SW480 (cell line): ENCODE data around the gene B3GNT9.
A peak's percentile ranks its signal among the peaks of the same experiment; 100 is the strongest.

ENCODE experiments used
- DNase-seq: peaks from one replicate; pipeline ENCODE4 v3.0.0-alpha.2; 2016; ENCODE audit warnings: low spot score

The B3GNT9 gene

DNA sequence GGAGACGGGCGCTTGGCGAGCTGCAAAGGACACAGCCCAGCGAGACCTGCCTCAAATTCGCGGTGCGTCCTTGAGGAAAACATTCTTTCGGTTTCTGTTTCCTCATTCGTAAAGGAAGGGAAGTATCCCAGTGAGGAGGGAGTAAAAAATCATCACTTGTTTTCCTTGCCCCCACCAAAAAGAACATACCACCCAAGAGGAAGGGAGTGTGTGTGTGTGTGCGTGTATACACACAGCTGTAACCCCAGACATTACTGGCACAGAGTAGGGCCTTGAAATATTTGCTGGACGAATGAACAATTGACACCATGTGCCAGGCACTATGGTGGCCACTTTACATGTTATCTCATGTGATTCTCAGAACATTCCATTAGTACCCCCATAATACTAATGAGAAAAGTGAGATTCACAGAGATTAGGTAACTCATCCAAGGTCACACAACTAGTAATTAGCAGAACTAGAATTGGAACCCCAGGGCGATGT is 34.9 kb upstream of the B3GNT9 start:
- DNase-seq: no peak

DNA sequence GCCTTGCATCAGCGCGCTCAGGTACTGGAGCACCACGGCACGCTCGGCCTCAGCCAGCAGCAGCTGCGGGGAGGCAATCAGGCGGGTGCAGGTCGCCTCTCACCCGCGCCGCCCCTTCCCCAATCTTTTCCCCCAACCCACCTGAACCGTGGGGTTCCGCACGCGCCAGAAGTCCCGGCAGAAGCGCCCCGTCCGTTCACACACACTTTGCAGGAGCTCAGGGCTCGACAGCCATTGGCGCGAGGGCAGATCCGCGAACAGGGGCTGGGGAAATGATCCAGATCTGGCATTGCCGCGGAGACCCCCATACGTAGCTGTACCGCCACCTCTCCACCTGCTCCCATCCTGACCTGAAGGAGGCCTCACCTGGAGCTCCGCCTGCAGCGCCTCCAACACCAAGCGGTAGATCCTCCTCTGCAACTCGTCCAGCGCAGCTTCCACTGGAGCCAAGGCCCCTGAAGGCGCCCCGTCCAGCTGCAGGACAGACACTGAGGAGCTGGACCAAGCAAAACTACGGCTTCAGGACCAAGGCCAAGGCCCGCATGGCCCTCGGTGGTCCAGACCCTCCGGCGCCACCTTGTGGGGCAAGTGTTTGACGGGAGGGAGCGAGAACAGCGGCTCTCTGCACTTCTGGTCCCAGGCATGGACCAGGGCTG is 34.3 kb upstream of the B3GNT9 start:
- peak; percentile 71 for DNase-seq

DNA sequence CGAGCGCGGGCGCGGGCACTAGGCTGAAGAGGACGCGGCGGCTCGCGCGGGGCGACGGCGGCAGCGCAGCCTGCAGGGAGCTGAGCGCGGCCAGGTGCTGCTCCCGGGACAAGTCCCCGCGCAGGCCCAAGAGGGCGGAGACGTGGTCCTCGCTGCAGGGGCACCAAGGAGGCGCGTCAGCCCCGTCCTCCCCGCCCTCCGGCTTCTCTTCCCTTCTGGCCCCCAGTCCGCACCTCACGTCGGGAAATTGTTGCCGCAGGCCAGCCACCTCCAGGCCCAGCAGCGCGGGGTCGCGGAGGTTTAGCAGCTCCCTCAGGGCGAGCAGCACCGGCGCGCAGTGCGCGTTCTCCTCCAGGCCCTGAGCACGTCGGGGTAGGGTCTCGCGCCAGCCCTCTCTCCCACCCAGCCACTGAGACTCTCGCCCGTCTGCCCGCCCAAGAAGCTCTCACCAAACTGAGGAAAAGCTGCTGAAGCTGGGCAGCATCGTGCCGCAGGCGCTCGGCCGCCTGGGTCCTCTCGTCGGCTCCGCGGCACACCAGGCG is 33.7 kb upstream of the B3GNT9 start:
- no peak for DNase-seq

DNA sequence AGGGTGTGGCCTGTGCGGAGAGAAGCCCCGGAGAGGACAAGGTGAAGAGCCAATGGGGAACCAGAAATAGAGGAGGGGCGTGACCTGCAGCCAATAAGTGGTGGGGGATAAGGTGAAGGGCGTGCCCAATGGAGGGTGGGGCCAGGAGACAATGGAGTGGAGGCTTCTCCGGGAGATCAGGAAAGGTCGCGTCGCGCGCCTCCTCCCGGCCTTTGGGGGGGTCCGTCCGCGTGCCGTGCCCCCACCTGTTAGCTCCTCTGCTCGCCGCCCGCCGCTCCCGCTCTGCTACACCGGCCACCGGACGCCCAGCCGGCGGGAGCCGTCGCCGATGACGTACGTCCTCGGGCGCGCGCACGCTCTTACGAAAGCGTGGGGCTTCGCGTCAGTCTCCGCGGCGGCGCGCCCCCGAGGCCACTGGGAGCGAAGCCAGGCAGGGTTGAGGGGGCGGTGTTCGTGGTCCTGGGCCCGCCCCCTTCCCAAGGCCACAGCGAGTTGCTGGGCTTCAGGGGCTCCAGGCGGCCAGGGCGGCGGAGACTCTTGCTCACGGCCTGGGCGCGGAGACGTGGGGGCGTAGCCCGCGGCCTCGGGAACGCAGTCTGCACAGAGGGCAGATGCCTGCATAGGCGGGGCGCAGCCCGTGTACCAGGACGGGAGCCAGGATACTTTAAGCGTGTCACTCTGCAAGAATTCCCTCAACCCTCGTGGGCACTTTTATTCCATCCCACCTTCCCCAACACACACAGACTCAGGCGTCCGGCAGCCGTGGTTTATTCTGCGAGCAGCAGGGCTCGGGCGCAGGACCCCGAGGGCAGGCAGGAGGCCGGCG is 33.0 kb upstream of the B3GNT9 start, which contains the start of gene MATCAP1:
TSS of gene MATCAP1 (minus strand) at position 337 of the 826 bp plus-strand sequence. CDS start 3,353 bp downstream, outside the sequence.
- DNase-seq: peak; percentile 99

DNA sequence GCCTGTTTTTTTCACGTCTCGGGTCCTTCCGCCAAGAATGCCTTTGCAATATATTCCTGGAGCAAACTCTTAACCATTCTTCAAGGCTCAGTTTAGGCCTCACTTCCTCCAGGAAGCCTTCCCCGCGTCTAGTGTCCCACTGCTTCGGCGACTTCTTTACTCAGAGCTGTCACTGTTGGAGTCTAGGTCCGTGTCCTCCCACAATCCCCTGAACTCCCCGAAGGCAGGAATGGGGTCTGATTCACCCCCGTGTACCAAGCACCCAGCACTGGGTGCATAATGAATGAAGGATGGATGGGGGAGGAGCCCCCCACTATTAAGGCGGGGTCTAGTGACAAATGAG is 32.5 kb upstream of the B3GNT9 start:
- DNase-seq: no peak

DNA sequence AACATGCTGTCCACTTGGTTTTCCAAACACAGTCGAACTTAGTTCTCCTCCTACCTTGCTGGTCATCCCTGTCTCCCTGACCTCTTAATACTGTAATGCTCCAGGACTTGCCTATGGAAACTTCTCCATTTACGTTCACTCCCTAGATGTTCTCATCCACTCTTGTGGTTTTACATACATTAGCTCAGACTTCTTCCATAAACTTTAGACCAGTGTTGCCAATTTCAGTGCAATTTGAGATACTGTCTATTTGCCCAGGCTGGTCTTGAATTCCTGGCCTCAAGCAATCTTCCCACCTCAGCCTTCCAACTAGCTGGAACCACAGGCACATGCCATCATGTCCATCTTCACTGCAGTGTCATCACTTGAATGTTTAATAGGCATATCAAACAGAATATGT is 31.5 kb upstream of the B3GNT9 start:
- DNase-seq: no peak

DNA sequence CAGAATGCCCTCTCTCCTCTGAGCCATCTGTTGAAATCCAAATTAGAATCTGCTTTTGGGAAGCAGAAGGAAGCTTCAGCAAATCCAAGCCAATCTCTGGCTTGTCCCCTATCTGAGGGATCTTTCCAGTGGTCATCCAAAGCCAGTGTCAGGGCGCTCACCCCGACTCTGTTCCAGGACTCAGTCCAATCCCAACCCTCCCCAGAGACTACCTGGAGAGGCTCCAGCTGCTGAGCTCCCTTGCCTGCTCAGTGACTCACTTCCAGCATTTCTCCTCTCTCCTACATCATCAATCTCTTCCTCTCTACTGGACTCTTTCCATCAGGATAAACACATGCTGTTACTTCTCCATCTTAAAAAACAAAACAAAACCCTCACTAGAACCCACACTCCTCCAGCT is 30.5 kb upstream of the B3GNT9 start:
- no peak for DNase-seq

DNA sequence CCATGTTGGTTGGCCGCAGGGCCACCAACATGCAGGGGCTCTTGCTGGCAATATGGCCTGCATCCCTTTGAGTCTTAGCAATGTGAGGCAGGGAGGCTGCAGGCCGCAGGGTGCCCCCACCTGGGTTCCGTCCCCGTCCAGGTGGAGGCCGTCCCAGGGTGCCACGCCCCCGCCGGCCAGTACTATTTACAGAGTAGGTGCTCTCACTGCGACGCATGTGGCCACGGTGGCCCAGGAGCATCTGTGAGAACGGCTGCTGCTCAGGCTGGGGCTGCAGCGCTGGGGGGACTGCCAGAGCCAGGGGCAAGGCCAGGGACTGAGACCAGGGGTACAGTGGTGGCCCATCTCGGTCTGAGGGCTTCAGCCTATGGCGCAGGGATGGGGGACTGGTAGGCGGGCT is 29.4 kb upstream of the B3GNT9 start:
- no peak for DNase-seq

DNA sequence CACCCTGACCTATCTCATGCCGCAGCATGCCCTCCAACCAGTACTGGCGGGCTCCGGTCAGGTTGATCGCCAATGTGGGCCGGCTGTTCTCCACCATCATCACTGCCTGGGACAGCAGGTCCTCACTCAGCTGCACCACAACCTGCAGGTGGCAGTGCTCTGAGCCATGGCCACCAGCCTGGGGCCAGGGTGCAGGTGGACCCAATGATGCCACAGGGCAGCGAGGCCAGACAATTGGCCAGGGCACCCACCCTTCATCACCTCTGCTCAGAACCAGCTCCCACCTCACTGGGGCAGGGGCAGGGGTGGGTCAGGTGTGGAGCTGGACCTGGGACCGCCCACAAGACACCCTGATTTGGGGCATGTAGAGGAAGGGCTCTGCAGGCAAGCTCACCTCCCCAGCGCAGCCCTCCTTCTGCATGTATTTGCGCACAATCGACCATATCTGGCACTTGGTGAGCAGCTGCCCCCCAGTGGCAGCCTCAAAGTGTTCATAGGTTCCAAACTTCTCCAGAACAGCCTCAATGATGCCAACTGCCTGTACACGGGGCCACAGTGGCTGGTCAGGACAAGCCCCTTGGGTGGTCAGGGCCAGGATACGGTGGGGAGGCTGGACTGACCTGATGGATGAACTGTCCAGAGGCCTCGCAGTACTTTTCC is 28.8 kb upstream of the B3GNT9 start:
- DNase-seq: no peak

DNA sequence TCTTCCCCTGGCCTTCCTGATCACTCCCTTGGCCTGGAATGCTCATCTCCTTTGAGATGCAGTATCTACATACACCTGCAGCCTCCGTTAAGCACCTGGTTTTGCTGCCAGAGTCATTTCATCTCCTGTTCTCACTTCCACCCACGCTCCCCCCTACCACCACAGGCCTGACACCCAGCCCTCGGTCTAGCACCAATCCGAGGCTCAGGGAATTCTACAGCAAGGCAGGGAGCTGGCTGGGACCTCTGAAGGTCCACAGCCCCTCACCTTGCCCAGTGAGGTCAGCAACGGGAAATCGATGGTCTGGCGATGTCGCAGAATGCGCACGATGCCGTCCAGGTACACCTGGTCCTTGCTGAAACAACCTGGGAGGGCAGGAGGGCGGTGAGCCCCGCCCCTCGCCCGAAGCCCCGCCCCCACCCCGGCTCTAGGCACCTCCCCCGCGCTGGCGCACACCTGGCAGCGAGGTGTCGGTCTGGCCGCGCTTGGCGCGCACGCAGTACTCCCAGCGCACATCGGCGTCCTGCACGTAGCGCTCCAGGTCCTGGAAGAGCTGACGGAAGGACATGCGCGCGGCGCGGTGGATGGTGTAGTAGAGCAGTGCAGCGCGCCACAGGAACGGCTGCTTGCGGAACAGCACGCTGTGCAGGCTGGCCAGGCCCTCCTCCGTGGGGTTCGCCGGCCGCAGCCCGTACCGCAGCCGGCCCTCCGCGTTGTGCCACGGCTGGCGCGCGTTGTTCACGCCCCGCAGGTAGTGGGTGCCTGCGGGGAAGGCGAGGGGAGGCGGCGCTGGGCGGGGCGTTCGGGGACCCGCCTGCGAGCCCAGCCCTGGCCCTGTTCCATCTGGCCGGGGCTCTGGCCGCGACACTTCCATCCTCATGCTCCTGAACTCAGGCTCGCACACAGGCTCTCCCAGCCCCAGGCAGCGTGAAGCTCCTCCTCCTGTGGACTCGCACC is 27.2 kb upstream of the B3GNT9 start:
- peak; percentile 94 for DNase-seq

DNA sequence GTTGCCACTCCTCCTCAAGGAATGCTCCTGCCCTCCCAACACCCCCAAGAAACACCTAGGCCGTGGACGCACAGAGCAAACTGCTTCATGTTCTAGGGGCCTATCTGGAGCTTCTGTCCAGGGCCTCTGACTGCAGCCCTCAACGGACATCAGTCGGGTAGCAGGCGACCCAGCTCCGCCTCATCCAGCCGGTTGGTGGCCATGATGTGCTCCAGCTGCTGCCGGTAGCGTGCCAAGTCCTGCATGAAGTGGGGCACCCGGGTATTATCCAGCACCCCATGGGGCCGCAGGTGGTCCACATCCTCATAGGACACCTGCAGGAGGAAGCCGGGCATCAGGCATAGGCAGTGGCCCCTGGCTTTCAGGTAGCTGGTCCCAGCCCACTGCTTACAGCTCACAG is 25.9 kb upstream of the B3GNT9 start:
- DNase-seq: no peak

DNA sequence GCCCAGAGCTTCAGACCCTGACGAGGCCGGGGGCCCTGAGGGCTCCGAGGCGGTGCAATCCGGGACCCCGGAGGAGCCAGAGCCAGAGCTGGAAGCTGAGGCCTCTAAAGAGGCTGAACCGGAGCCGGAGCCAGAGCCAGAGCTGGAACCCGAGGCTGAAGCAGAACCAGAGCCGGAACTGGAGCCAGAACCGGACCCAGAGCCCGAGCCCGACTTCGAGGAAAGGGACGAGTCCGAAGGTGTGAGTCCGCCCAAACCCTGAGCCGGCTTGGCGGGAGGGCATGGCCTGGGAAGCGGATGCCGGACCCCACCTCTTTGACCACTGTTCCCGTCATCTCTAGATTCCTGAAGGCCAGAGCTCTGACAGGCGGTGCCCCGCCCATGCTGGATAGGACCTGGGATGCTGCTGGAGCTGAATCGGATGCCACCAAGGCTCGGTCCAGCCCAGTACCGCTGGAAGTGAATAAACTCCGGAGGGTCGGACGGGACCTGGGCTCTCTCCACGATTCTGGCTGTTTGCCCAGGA is 24.0 kb upstream of the B3GNT9 start:
- peak; percentile 43 for DNase-seq

DNA sequence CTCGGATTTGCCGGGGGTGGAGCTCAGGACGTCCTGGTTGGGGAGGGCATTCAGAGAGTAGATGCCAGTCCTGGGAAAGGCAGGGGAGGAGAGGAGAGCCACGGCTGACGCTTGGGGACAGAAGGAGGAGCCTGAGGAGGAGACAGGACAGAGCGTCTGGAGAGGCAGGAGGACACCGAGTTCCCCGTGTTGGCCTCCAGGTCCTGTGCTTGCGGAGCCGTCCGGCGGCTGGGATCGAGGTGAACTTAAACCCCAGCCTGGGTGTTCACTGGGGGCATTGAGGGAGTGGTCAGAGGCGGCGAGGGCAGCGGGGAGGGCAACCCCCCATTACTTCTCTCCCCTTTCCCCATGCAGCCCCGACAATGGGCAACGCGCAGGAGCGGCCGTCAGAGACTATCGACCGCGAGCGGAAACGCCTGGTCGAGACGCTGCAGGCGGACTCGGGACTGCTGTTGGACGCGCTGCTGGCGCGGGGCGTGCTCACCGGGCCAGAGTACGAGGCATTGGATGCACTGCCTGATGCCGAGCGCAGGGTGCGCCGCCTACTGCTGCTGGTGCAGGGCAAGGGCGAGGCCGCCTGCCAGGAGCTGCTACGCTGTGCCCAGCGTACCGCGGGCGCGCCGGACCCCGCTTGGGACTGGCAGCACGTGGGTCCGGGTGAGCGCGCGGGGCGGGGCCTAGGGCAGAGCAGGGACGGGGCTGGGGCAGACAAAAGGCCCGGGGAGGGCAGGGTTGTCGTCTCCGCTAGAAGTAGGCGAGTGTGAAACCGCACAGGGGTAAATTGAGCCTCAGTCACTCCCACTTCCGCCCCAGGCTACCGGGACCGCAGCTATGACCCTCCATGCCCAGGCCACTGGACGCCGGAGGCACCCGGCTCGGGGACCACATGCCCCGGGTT is 23.3 kb upstream of the B3GNT9 start:
- DNase-seq: peak; percentile 91

DNA sequence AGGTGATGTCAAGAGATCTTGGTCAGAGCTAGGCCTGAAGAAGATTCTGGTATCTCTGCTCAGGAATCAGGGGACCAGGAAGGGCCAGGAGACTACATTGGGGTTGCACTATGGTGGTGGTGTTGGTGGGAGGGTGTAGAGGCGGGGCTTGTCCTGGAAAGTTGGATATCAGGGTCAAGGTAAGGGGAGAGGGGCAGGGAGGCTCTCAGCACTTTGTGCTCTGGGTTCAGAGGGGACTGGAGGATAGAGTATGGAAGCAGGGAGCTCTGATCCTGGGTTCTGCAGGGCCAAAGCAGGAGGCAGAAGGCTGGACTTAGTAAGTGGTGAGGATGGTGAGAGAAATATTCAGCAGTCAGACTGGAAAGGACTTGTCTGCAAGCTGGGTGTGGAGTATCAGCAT is 22.5 kb upstream of the B3GNT9 start:
- DNase-seq: peak; percentile 25

DNA sequence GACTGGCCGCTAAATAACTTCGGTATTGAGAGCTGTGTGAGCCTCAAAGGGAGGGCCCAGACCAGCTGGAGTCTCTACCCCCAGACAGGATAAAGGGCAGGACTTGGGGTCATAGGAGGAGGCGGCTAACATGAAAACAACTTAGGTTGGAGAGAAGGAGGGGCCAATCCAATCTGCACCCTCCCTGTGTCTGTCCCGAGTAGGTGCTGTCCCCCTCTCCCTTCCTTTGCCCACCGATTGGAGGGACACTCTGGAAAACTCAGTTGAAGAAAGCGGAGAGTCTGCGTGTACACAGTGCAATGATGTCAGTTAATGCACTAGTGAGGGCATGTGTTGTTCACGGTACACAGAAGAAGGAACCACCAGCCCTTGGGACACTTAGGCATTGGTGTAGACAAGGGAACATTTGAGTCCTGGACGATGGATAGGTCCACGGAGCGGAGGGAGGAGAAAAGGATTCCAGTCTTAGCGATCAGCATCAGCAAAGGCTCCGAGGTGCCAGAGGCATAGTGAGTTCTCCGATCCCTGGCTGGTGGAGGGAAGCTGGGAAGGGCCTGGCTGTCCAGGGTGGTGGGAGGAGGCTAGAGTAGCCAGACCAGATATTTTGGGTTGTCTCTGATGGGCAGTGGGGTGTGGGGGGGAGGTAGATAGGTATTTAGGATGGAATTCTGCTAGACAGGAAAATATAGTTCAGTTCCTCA is 20.3 kb upstream of the B3GNT9 start:
- DNase-seq: no peak

DNA sequence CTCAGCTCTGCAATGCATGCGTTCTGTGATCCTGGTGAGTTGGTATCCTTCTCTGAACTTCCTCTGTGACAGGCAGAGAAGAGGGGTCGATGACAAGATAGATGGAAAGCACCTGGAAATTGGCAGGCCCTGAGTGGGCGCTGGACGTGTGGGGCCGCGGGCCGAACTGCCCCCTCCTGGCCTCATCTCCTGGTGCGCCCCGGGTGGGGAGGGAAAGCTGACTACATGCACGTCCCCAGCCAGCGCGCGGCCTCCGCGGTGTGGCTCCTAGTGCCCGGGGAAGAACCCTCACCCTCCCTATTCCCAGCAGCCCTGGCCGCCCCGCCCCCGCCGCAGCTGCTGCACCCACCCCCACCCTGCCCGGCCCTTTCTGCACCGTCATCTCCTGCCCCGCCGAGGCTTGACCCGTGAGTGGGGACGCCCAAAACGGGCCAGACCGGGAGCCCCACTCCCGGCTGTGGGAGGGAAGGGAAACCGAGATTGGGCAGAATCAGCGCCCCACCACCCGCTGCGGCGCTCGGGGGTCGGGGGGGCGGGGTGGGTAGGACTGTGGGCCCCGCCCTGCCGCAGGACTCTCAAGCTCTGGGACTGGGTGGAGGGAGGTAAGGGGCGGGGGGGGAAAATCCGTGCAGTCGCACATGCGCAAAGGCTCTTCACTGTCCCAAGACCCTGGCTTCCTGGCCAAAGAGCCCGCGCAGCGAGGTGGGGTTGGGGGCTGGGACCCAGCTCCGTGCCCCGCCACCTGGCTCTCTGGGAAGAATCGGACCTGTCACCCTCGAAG is 19.6 kb upstream of the B3GNT9 start, which contains the start of gene NOL3:
TSS of gene NOL3 (plus strand) at position 371 of the 781 bp plus-strand sequence.
- peak; percentile 61 for DNase-seq

DNA sequence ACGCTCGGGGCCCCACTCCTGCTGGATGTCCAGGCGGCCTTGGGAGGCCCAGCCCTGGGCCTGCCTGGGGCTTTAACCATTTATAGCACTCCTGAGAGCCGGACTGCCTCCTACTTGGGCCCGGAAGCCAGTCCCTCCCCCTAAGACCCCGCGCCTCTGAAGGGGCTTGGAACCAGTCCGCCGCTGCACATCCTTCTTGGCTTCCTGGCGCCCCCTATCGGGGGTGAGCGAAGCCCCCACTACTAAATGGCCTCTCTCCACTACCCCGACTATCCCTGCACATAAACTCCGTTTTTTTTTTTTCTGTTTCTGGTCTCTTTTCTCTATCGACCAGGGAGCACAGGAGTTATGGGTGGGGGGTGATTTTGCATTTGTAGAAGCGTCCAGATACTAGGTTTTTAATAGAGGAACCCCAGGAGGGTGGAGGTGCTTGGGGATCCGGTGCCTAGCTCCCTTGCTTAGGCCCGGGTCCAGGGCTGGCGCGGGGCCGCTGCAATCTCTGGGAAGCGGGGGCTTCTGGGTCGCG is 18.9 kb upstream of the B3GNT9 start:
- no peak for DNase-seq

DNA sequence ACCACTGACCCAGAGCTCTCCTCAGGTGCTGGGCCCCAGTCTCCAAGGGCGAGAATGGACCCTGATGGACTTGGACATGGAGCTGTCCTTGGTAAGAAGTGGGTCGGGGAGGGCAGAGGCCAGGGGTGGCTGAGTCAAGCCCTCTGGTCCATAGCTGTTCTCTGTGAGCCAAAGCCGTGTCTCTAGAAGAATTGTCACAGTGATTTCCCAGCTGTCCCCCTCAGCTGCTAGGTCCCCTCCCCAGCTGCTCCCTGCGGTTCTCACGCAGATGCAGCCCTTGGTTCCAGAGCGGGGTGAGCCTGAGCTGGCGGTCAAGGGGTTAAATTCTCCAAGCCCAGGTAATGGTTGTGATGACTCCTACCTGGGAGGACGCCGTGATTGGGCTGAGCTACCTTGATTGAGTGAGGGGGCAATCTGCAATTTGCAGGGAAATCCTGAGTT is 18.2 kb upstream of the B3GNT9 start:
- DNase-seq: no peak
